HepG2 (cell line): ENCODE results near the gene NOSTRIN. TPM values are rescaled to one million over a fixed set of nuclear protein-coding genes. Genes with fewer than 3 reads are reported as not detected.

Source experiments
- CENPT ChIP-seq: sonication (generic); formaldehyde crosslinking; IDR thresholded peaks from 2 replicates; pipeline ENCODE4 v1.8.0; 2022; ENCODE audit warnings: low read depth, mild to moderate bottlenecking, moderate library complexity, missing genetic modification reagents
- DDIT3 ChIP-seq: sonication (generic); formaldehyde crosslinking; IDR thresholded peaks from 2 replicates; pipeline ENCODE4 v1.4.0; 2020; ENCODE audit warnings: mild to moderate bottlenecking, missing genetic modification reagents
- DMAP1 ChIP-seq: IDR thresholded peaks from 2 replicates; pipeline ENCODE4 v1.6.1; 2016
- HES4 ChIP-seq: sonication (generic); formaldehyde crosslinking; IDR thresholded peaks from 2 replicates; pipeline ENCODE4 v1.9.0; 2021; ENCODE audit warnings: mild to moderate bottlenecking, missing genetic modification reagents, borderline replicate concordance
- HMGA1 ChIP-seq: sonication (generic); formaldehyde crosslinking; conservative IDR thresholded peaks from 2 replicates; pipeline ENCODE4 v1.4.0; 2020; ENCODE audit warnings: missing genetic modification reagents
- HNF4G ChIP-seq, 2 experiments: sonication (generic) in 1 of 2; formaldehyde crosslinking in 1 of 2; IDR thresholded peaks; 2 replicates each; pipeline versions ENCODE4 v1.4.0 to v1.6.1; 2011 to 2020; ENCODE audit warnings: borderline replicate concordance in 2 of 2, low read depth in 2 of 2, mild to moderate bottlenecking in 2 of 2, low read length in 1 of 2, missing genetic modification reagents in 1 of 2, moderate library complexity in 1 of 2
- KDM2A ChIP-seq: sonication (generic); formaldehyde crosslinking; IDR thresholded peaks from 2 replicates; pipeline ENCODE4 v1.4.0; 2020; ENCODE audit warnings: low read depth, missing genetic modification reagents, borderline replicate concordance
- MEIS1 ChIP-seq: sonication (generic); formaldehyde crosslinking; IDR thresholded peaks from 2 replicates; pipeline ENCODE4 v1.9.0; 2021; ENCODE audit warnings: mild to moderate bottlenecking, missing genetic modification reagents, moderate library complexity, borderline replicate concordance
- ONECUT2 ChIP-seq: sonication (generic); formaldehyde crosslinking; IDR thresholded peaks from 2 replicates; pipeline ENCODE4 v1.4.0; 2020; ENCODE audit warnings: missing genetic modification reagents
- PPARG ChIP-seq: conservative IDR thresholded peaks from 2 replicates; pipeline ENCODE4 v1.6.1; 2016; ENCODE audit warnings: missing biosample characterization, missing genetic modification reagents
- RBAK ChIP-seq: sonication (generic); formaldehyde crosslinking; IDR thresholded peaks from 2 replicates; pipeline ENCODE4 v1.5.1; 2020; ENCODE audit warnings: mild to moderate bottlenecking, missing genetic modification reagents
- RBM22 ChIP-seq: fragments of 200-400 bp; formaldehyde crosslinking; optimal IDR thresholded peaks from 2 replicates; pipeline ENCODE3; 2017; ENCODE audit warnings: mild to moderate bottlenecking, low read length, moderate library complexity
- RXRA ChIP-seq: sonication (generic); formaldehyde crosslinking; IDR thresholded peaks from 2 replicates; pipeline ENCODE4 v1.5.1; 2020; ENCODE audit warnings: missing genetic modification reagents
- SATB2 ChIP-seq: sonication (generic); formaldehyde crosslinking; IDR thresholded peaks from 2 replicates; pipeline ENCODE4 v1.5.0; 2020; ENCODE audit warnings: missing genetic modification reagents
- SP140L ChIP-seq: sonication (generic); formaldehyde crosslinking; IDR thresholded peaks from 2 replicates; pipeline ENCODE4 v1.4.0; 2020; ENCODE audit warnings: missing genetic modification reagents, borderline replicate concordance
- SP2 ChIP-seq: sonication (generic); formaldehyde crosslinking; IDR thresholded peaks from 2 replicates; pipeline ENCODE4 v1.5.1; 2020; ENCODE audit warnings: mild to moderate bottlenecking, missing genetic modification reagents
- SYNCRIP ChIP-seq: fragments of 200-400 bp; formaldehyde crosslinking; IDR thresholded peaks from 2 replicates; pipeline ENCODE4 v1.6.1; 2018; ENCODE audit warnings: mild to moderate bottlenecking, low read depth, low read length; ENCODE audit not compliant: insufficient read depth
- TOPORS ChIP-seq: sonication (generic); formaldehyde crosslinking; IDR thresholded peaks from 2 replicates; pipeline ENCODE4 v1.8.0; 2023; ENCODE audit warnings: mild to moderate bottlenecking, missing genetic modification reagents
- U2AF2 ChIP-seq: fragments of 200-400 bp; formaldehyde crosslinking; IDR thresholded peaks from 2 replicates; pipeline ENCODE4 v1.6.1; 2017; ENCODE audit warnings: low read depth, mild to moderate bottlenecking, low read length
- ZBTB37 ChIP-seq: sonication (generic); formaldehyde crosslinking; IDR thresholded peaks from 2 replicates; pipeline ENCODE4 v1.4.0; 2020; ENCODE audit warnings: mild to moderate bottlenecking, missing genetic modification reagents
- ZKSCAN1 ChIP-seq: fragments of 150-350 bp; IDR thresholded peaks from 2 replicates; pipeline ENCODE4 v1.6.1; 2014; ENCODE audit warnings: low read length
- ZKSCAN8 ChIP-seq: IDR thresholded peaks from 2 replicates; pipeline ENCODE4 v1.6.1; 2016; ENCODE audit warnings: borderline replicate concordance, missing genetic modification reagents, missing compliant biosample characterization
- ZNF121 ChIP-seq: sonication (generic); formaldehyde crosslinking; IDR thresholded peaks from 2 replicates; pipeline ENCODE4 v1.5.0; 2020; ENCODE audit warnings: mild to moderate bottlenecking, missing genetic modification reagents
- ZNF160 ChIP-seq: sonication (generic); formaldehyde crosslinking; IDR thresholded peaks from 2 replicates; pipeline ENCODE4 v1.8.0; 2022; ENCODE audit warnings: mild to moderate bottlenecking, inconsistent platforms, missing genetic modification reagents
- ZNF264 ChIP-seq: sonication (generic); formaldehyde crosslinking; IDR thresholded peaks from 2 replicates; pipeline ENCODE4 v1.4.0; 2020; ENCODE audit warnings: missing genetic modification reagents
- ZNF549 ChIP-seq: sonication (generic); formaldehyde crosslinking; IDR thresholded peaks from 2 replicates; pipeline ENCODE4 v1.5.0; 2020; ENCODE audit warnings: missing genetic modification reagents
- ZNF616 ChIP-seq: sonication (generic); formaldehyde crosslinking; IDR thresholded peaks from 2 replicates; pipeline ENCODE4 v1.5.0; 2020; ENCODE audit warnings: low read depth, mild to moderate bottlenecking, missing genetic modification reagents
- ZNF749 ChIP-seq: sonication (generic); formaldehyde crosslinking; IDR thresholded peaks from 2 replicates; pipeline ENCODE4 v1.8.0; 2022; ENCODE audit warnings: mild to moderate bottlenecking, missing genetic modification reagents, moderate library complexity, borderline replicate concordance
- polyA plus RNA-seq, 8 experiments: library from polyadenylated mRNA; depleted of rRNA in 3 of 8; stranded (reverse) in 7 of 8; unstranded in 1 of 8; fragments of >200 nt; fragmentation: Illumina TruSeq in 4 of 8; extraction: Trizol in 4 of 8; gene quantifications; 2 replicates each; pipeline versions ENCODE4 v1.2.1 to v1.2.3, GENCODE V29; 2011 to 2016; ENCODE audit warnings: low read depth in 4 of 8, missing spikeins in 1 of 8, mixed read lengths in 1 of 8; ENCODE audit not compliant: insufficient read depth in 1 of 8
- total RNA-seq, 5 experiments: library from RNA; depleted of rRNA; stranded (reverse); fragments of >200 nt; fragmentation: Illumina TruSeq; extraction: Trizol; gene quantifications; 2 replicates each; pipeline ENCODE4 v1.2.3, GENCODE V29; 2016; ENCODE audit warnings: low read depth in 1 of 5

The NOSTRIN gene
- total and polyA plus RNA-seq, 2 of the 13 experiments (the other 11 are each of a cell fraction or from before 2014, with no cell fraction given): 0.22 TPM

GRCh38 chr2:168890006-168890782, 87.8 kb downstream of the NOSTRIN start, which contains the start of gene SPC25 (continued):
- no peak for TF ChIP-seq HNF4G (IDR thresholded peaks at IDR 0.05; ENCODE audit: borderline replicate concordance, low read depth, low read length)
- peak; percentile 57; the same call in 1 of the 2 replicates for TF ChIP-seq HNF4G (CRISPR knock-in tag; IDR thresholded peaks at IDR 0.05; ENCODE audit: borderline replicate concordance, low read depth)
- no peak for TF ChIP-seq ZKSCAN1
- no peak for TF ChIP-seq ZNF160 (CRISPR knock-in tag)
- TF ChIP-seq RBAK (CRISPR knock-in tag): no peak
- TF ChIP-seq ZNF264 (CRISPR knock-in tag): 0 out of 2 replicates have a peak, but pooled peaks have one; percentile 15
- peak; percentile 82 for TF ChIP-seq KDM2A
- TF ChIP-seq TOPORS (CRISPR knock-in tag): 0 out of 2 replicates have a peak, but pooled peaks have one; percentile 47
- no peak for TF ChIP-seq ZNF549
- TF ChIP-seq ZKSCAN8: 0 out of 2 replicates have a peak, but pooled peaks have one; percentile 13
- TF ChIP-seq RXRA: peak; percentile 57; the same call in 1 of the 2 replicates
- TF ChIP-seq DMAP1 (CRISPR knock-in tag): peak; percentile 89
- TF ChIP-seq CENPT: no peak
- TF ChIP-seq SP140L (CRISPR knock-in tag): peak; percentile 82; the same call in 1 of the 2 replicates
- TF ChIP-seq MEIS1 (CRISPR knock-in tag): no peak
- no peak for TF ChIP-seq U2AF2
- no peak for TF ChIP-seq ZNF616 (CRISPR knock-in tag)
- no peak for TF ChIP-seq RBM22
- no peak for TF ChIP-seq PPARG (CRISPR knock-in tag)
- TF ChIP-seq SATB2 (CRISPR knock-in tag): no peak
- TF ChIP-seq HES4 (CRISPR knock-in tag): 0 out of 2 replicates have a peak, but pooled peaks have one; percentile 23
- TF ChIP-seq ONECUT2 (CRISPR knock-in tag): 0 out of 2 replicates have a peak, but pooled peaks have one; percentile 33
- no peak for TF ChIP-seq ZNF121 (CRISPR knock-in tag)
- TF ChIP-seq SP2: peak; percentile 93
- TF ChIP-seq DDIT3 (CRISPR knock-in tag): no peak
- no peak for TF ChIP-seq SYNCRIP
- TF ChIP-seq ZBTB37: no peak
- no peak for TF ChIP-seq HMGA1 (CRISPR knock-in tag)
- no peak for TF ChIP-seq ZNF749
